Suprapubic skin (tissue), 4 donors: Measurements from ENCODE around the gene NFIA. TPM values are rescaled to one million over a fixed set of nuclear protein-coding genes. Genes with fewer than 3 reads are reported as not detected.

Experiments
- DNase-seq, 2 donors: peaks; one replicate each; pipeline ENCODE4 v3.0.0-alpha.2; 2019; ENCODE audit warnings: low spot score in 2 of 2
- H3K27ac ChIP-seq: fragments of 200-600 bp; sonication (generic); one replicate; pipeline ENCODE4 v1.5.1; 2019
- H3K27me3 ChIP-seq: fragments of 200-600 bp; sonication (generic); one replicate; pipeline ENCODE4 v1.5.1; 2019
- H3K36me3 ChIP-seq: fragments of 200-600 bp; sonication (generic); one replicate; pipeline ENCODE4 v1.5.1; 2019
- H3K4me1 ChIP-seq: fragments of 200-600 bp; sonication (generic); one replicate; pipeline ENCODE4 v1.5.1; 2019
- H3K4me3 ChIP-seq: fragments of 200-600 bp; sonication (generic); one replicate; pipeline ENCODE4 v1.5.1; 2019; ENCODE audit warnings: mild to moderate bottlenecking
- H3K9me3 ChIP-seq: fragments of 200-600 bp; sonication (generic); one replicate; pipeline ENCODE4 v1.5.1; 2019
- CTCF ChIP-seq, 2 donors: fragments of 200-600 bp in 1 of 2; fragments of 450-650 bp in 1 of 2; sonication (generic) in 1 of 2; IDR thresholded peaks; one replicate each; pipeline ENCODE4 v1.5.1; 2016 to 2019; ENCODE audit warnings: antibody characterized with exemption in 2 of 2, mild to moderate bottlenecking in 1 of 2, moderate library complexity in 1 of 2
- EP300 ChIP-seq: sonication (generic); formaldehyde crosslinking; IDR thresholded peaks from one replicate; pipeline ENCODE4 v1.6.1; 2017; ENCODE audit warnings: antibody characterized with exemption
- POLR2A ChIP-seq, 2 donors: fragments of 450-650 bp; IDR thresholded peaks; one replicate each; pipeline ENCODE4 v1.6.1; 2017; ENCODE audit warnings: antibody characterized with exemption in 2 of 2, mild to moderate bottlenecking in 2 of 2, moderate library complexity in 2 of 2
- POLR2AphosphoS5 ChIP-seq, 3 donors: sonication (generic); formaldehyde crosslinking; IDR thresholded peaks; one replicate each; pipeline ENCODE4 v1.6.1; 2017; ENCODE audit warnings: antibody characterized with exemption in 3 of 3
- WGBS: methylation state at CpG from one replicate; pipeline ENCODE4 v1.1.5; 2018; 5-methylcytosine and 5-hydroxymethylcytosine counted together
- total RNA-seq, 4 donors: library from RNA; depleted of rRNA; stranded (reverse); fragments of >200 nt; gene quantifications; one replicate each; pipeline ENCODE4 v1.1.0, GENCODE V29; 2016

NFIA gene
- total RNA-seq, 4 donors from 2014 or later, result 30.1 to 54.2 (median 48.2) TPM

- peaks cover 53% of the 10 kb centered on the region for H3K4me1 ChIP-seq
- no peak for DNase-seq
- peak overlapping the region; percentile 45 for H3K4me3 ChIP-seq
- H3K9me3 ChIP-seq, result no peaks in the 10 kb centered on the region
- no peaks in the 10 kb centered on the region for H3K27me3 ChIP-seq
- WGBS, result 9% methylated on average over 3 of the region's 3 CpGs
- H3K27ac ChIP-seq, result peak overlapping the region; percentile 85
- TF ChIP-seq POLR2A (IDR thresholded peaks at IDR 0.05), result no peak
- no peak for TF ChIP-seq POLR2AphosphoS5 (IDR thresholded peaks at IDR 0.05)
- no peak for TF ChIP-seq CTCF (IDR thresholded peaks at IDR 0.05)
- TF ChIP-seq EP300, result no peak
- no peaks in the 10 kb centered on the region for H3K36me3 ChIP-seq
Measured at GRCh38 chr1:61255358-61255703, 173.0 kb downstream of the NFIA start.

- WGBS, result 52% methylated on average over 9 of the region's 9 CpGs
- Histone ChIP-seq H3K27me3 (no peaks in the 10 kb centered on the region), H3K27ac (peak overlapping the region; percentile 58), H3K4me1 (peaks cover 49% of the 10 kb centered on the region), H3K36me3 (no peaks in the 10 kb centered on the region), H3K9me3 (no peaks in the 10 kb centered on the region), H3K4me3 (no peak overlapping the region)
- no peak for DNase-seq
- peak in 1 of 3 donors; percentile 20 for TF ChIP-seq POLR2AphosphoS5 (IDR thresholded peaks at IDR 0.05)
- no peak for TF ChIP-seq EP300
Measured at GRCh38 chr1:61259379-61260148, 177.2 kb downstream of the NFIA start.

DNA sequence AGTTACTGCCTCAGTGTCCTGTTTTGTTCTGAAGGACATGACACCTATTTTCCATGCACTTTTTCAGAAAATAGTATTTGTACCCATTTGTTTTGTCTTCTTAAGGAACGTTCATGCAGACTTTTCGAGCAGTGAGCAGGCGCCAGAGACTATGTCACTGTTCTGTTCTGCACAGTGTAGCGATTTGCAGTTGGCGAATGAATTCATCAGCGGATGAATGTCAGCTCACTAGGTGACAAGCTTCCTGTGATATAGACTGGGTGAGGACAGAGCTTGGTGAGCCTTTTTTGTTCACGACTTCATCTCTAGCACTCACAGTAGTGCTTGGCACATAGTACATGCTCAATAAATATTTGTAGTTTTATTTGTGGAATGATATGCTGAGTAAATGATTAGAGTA is 177.8 kb downstream of the NFIA start:
- DNase-seq, result no peak
- TF ChIP-seq CTCF (IDR thresholded peaks at IDR 0.05) (no peak), POLR2A (IDR thresholded peaks at IDR 0.05) (no peak), POLR2AphosphoS5 (IDR thresholded peaks at IDR 0.05) (no peak), EP300 (no peak)
- Histone ChIP-seq H3K27ac (peak overlapping the region; percentile 58), H3K4me3 (no peak overlapping the region), H3K9me3 (no peaks in the 10 kb centered on the region), H3K4me1 (peaks cover 43% of the 10 kb centered on the region), H3K36me3 (no peaks in the 10 kb centered on the region), H3K27me3 (no peaks in the 10 kb centered on the region)
- 94% methylated on average over 7 of the region's 7 CpGs for WGBS

- TF ChIP-seq POLR2AphosphoS5 (IDR thresholded peaks at IDR 0.05) (no peak), POLR2A (IDR thresholded peaks at IDR 0.05) (no peak), EP300 (no peak), CTCF (IDR thresholded peaks at IDR 0.05) (no peak)
- DNase-seq, result no peak
- H3K9me3 ChIP-seq, result no peaks in the 10 kb centered on the region
- H3K27ac ChIP-seq, result no peak overlapping the region
- no peaks in the 10 kb centered on the region for H3K27me3 ChIP-seq
- no peaks in the 10 kb centered on the region for H3K36me3 ChIP-seq
- no peak overlapping the region for H3K4me3 ChIP-seq
- 68% methylated on average over 3 of the region's 3 CpGs for WGBS
- peaks cover 34% of the 10 kb centered on the region for H3K4me1 ChIP-seq
Measured at GRCh38 chr1:61261595-61261994, 179.2 kb downstream of the NFIA start.

- Histone ChIP-seq H3K36me3 (no peaks in the 10 kb centered on the region), H3K27me3 (no peaks in the 10 kb centered on the region), H3K4me1 (peaks cover 26% of the 10 kb centered on the region), H3K4me3 (no peak overlapping the region), H3K9me3 (no peaks in the 10 kb centered on the region), H3K27ac (no peak overlapping the region)
- no peak for DNase-seq
- WGBS, result 97% methylated on average over 16 of the region's 16 CpGs
- TF ChIP-seq POLR2A (IDR thresholded peaks at IDR 0.05) (no peak), CTCF (IDR thresholded peaks at IDR 0.05) (no peak), EP300 (no peak), POLR2AphosphoS5 (IDR thresholded peaks at IDR 0.05) (no peak)
Measured at GRCh38 chr1:61263905-61264824, 181.8 kb downstream of the NFIA start.
